Small intestine (tissue), 7 donors: ENCODE data around the gene ARMH2. TPM values are rescaled to one million over a fixed set of nuclear protein-coding genes. Genes with fewer than 3 reads are reported as not detected.

Experiments used
- DNase-seq, 2 donors: peaks; one replicate each; pipeline versions ENCODE4 v3.0.0 to v3.0.0-alpha.2; 2013
- FAIRE-seq: peaks from 2 replicates; lab custom pipeline; 2012; peaks lifted over from hg19 to GRCh38; lab: Jason Lieb, UNC
- H3K27ac ChIP-seq, 3 donors: one replicate each; pipeline ENCODE4 v1.5.1; 2013; ENCODE audit warnings: low read length in 2 of 3, mild to moderate bottlenecking in 2 of 3, control low read depth in 1 of 3, inconsistent platforms in 1 of 3, low read depth in 1 of 3, moderate library complexity in 1 of 3
- H3K27me3 ChIP-seq, 3 donors: one replicate each; pipeline ENCODE4 v1.6.1; 2013; ENCODE audit warnings: low read length in 3 of 3, inconsistent platforms in 1 of 3; ENCODE audit not compliant: control insufficient read depth in 3 of 3, insufficient read depth in 3 of 3
- H3K36me3 ChIP-seq, 3 donors: one replicate each; pipeline ENCODE4 v1.6.1; 2013; ENCODE audit warnings: low read length in 3 of 3, inconsistent platforms in 1 of 3, low read depth in 1 of 3, mild to moderate bottlenecking in 1 of 3, moderate library complexity in 1 of 3; ENCODE audit not compliant: control insufficient read depth in 3 of 3, insufficient read depth in 2 of 3
- H3K4me1 ChIP-seq, 3 donors: one replicate each; pipeline ENCODE4 v1.6.1; 2013; ENCODE audit warnings: low read length in 2 of 3, inconsistent platforms in 1 of 3, low read depth in 1 of 3, mild to moderate bottlenecking in 1 of 3, moderate library complexity in 1 of 3; ENCODE audit not compliant: control insufficient read depth in 3 of 3, insufficient read depth in 2 of 3
- H3K4me3 ChIP-seq, 3 donors: one replicate each; pipeline ENCODE4 v1.5.1; 2013; ENCODE audit warnings: low read length in 3 of 3, control low read depth in 1 of 3, inconsistent platforms in 1 of 3, low read depth in 1 of 3, mild to moderate bottlenecking in 1 of 3, moderate library complexity in 1 of 3
- H3K9me3 ChIP-seq, 2 donors: one replicate each; pipeline ENCODE4 v1.6.1; 2013; ENCODE audit warnings: low read depth in 1 of 2, low read length in 1 of 2; ENCODE audit not compliant: control insufficient read depth in 2 of 2, insufficient read depth in 1 of 2
- WGBS, 3 donors: extraction: QIAGEN DNeasy Blood & Tissue Kit; methylation state at CpG; one replicate each; pipeline ENCODE4 v1.1.7; 2013; 5-methylcytosine and 5-hydroxymethylcytosine counted together
- polyA plus RNA-seq, 4 donors: library from polyadenylated mRNA; stranded (reverse) in 3 of 4; unstranded in 1 of 4; fragments of 200-250 nt in 3 of 4; fragments of 120-200 nt in 1 of 4; gene quantifications; one replicate each; pipeline versions ENCODE4 v1.2.1 to v1.2.3, GENCODE V29; 2013
- donor health status: healthy with polysubstance abuse.
- donor health status: control.
- donor health status: control.
- donor health status: Bipolar disorder and iron deficiency.
- donor health status: healthy.

Gene ARMH2
- polyA plus RNA-seq, 4 donors: not detected

GRCh38 chr6:24838081-24838480 is 39.4 kb upstream of the ARMH2 start:
- 89 to 95% (median 94%) methylated on average over 3 of the region's 3 CpGs for WGBS, 3 donors
- no peak overlapping the region for H3K4me3 ChIP-seq
- no peaks in the 10 kb centered on the region for H3K9me3 ChIP-seq
- H3K4me1 ChIP-seq: no peaks in the 10 kb centered on the region
- H3K27me3 ChIP-seq: no peaks in the 10 kb centered on the region
- FAIRE-seq (no peak), DNase-seq (no peak)
- no peaks in the 10 kb centered on the region for H3K36me3 ChIP-seq
- no peak overlapping the region for H3K27ac ChIP-seq

GRCh38 chr6:24836109-24836508 is 37.4 kb upstream of the ARMH2 start:
- H3K36me3 ChIP-seq: no peaks in the 10 kb centered on the region
- H3K27ac ChIP-seq: no peak overlapping the region
- WGBS, 3 donors: 61 to 93% (median 75%) methylated on average over 2 of the region's 2 CpGs
- DNase-seq (no peak), FAIRE-seq (no peak)
- H3K4me3 ChIP-seq: no peak overlapping the region
- H3K27me3 ChIP-seq: no peaks in the 10 kb centered on the region
- no peaks in the 10 kb centered on the region for H3K9me3 ChIP-seq
- H3K4me1 ChIP-seq: no peaks in the 10 kb centered on the region

- Histone ChIP-seq H3K4me1 (no peaks in the 10 kb centered on the region), H3K9me3 (no peaks in the 10 kb centered on the region), H3K36me3 (no peaks in the 10 kb centered on the region), H3K4me3 (no peak overlapping the region), H3K27me3 (no peaks in the 10 kb centered on the region), H3K27ac (no peak overlapping the region)
- WGBS, 3 donors: 72 to 87% (median 79%) methylated on average over 4 of the region's 4 CpGs
- no peak for DNase-seq
- no peak for FAIRE-seq
Observed at GRCh38 chr6:24833711-24834386, 35.1 kb upstream of the ARMH2 start.

GRCh38 chr6:24832794-24833193 is 34.1 kb upstream of the ARMH2 start:
- FAIRE-seq (no peak), DNase-seq (no peak)
- no peaks in the 10 kb centered on the region for H3K27me3 ChIP-seq
- no peaks in the 10 kb centered on the region for H3K4me1 ChIP-seq
- H3K4me3 ChIP-seq: no peak overlapping the region
- no peaks in the 10 kb centered on the region for H3K9me3 ChIP-seq
- H3K27ac ChIP-seq: no peak overlapping the region
- no peaks in the 10 kb centered on the region for H3K36me3 ChIP-seq
- 92 to 96% (median 94%) methylated on average over 1 of the region's 1 CpG for WGBS, 3 donors

GRCh38 chr6:24831771-24832716 is 33.3 kb upstream of the ARMH2 start:
- DNase-seq (no peak), FAIRE-seq (no peak)
- no peak overlapping the region for H3K4me3 ChIP-seq
- WGBS, 3 donors: 72 to 84% (median 82%) methylated on average over 10 of the region's 10 CpGs
- no peaks in the 10 kb centered on the region for H3K36me3 ChIP-seq
- no peaks in the 10 kb centered on the region for H3K9me3 ChIP-seq
- no peaks in the 10 kb centered on the region for H3K27me3 ChIP-seq
- no peak overlapping the region for H3K27ac ChIP-seq
- H3K4me1 ChIP-seq: no peaks in the 10 kb centered on the region

- Histone ChIP-seq H3K9me3 (no peaks in the 10 kb centered on the region), H3K27me3 (no peaks in the 10 kb centered on the region), H3K27ac (no peak overlapping the region), H3K4me3 (no peak overlapping the region), H3K36me3 (no peaks in the 10 kb centered on the region), H3K4me1 (no peaks in the 10 kb centered on the region)
- DNase-seq (no peak), FAIRE-seq (no peak)
- WGBS, 3 donors: 84 to 94% (median 92%) methylated on average over 3 of the region's 3 CpGs
Observed at GRCh38 chr6:24829657-24830056, 30.9 kb upstream of the ARMH2 start.

- no peaks in the 10 kb centered on the region for H3K4me1 ChIP-seq
- H3K27me3 ChIP-seq: no peaks in the 10 kb centered on the region
- H3K36me3 ChIP-seq: no peaks in the 10 kb centered on the region
- no peak for FAIRE-seq
- no peak overlapping the region for H3K27ac ChIP-seq
- no peak for DNase-seq
- H3K4me3 ChIP-seq: no peak overlapping the region
- no peaks in the 10 kb centered on the region for H3K9me3 ChIP-seq
- 84 to 89% (median 87%) methylated on average over 8 of the region's 8 CpGs for WGBS, 3 donors
Observed at GRCh38 chr6:24827970-24828369, 29.3 kb upstream of the ARMH2 start.

- Histone ChIP-seq H3K27ac (no peak overlapping the region), H3K4me3 (no peak overlapping the region), H3K36me3 (no peaks in the 10 kb centered on the region), H3K9me3 (no peaks in the 10 kb centered on the region), H3K27me3 (no peaks in the 10 kb centered on the region), H3K4me1 (no peaks in the 10 kb centered on the region)
- FAIRE-seq (no peak), DNase-seq (no peak)
- WGBS, 3 donors: 86 to 93% (median 86%) methylated on average over 3 of the region's 3 CpGs
Observed at GRCh38 chr6:24827162-24827561, 28.4 kb upstream of the ARMH2 start.
